H1 (cell line): ENCODE data around the gene SEMA6D. TPM values are rescaled to one million over a fixed set of nuclear protein-coding genes. Genes with fewer than 3 reads are reported as not detected.

Experiments used
- CTCF ChIA-PET: fragments of 300-600 bp; sonication (Branson Sonifier 250); formaldehyde crosslinking; loops from one replicate; lab custom pipeline; 2021; ENCODE audit not compliant: partially characterized antibody; lab: Charles Lee
- POLR2A ChIA-PET: fragments of 300-600 bp; sonication (Branson Sonifier 250); formaldehyde crosslinking; loops from one replicate; lab custom pipeline; 2021; ENCODE audit warnings: inconsistent platforms; ENCODE audit not compliant: partially characterized antibody; lab: Charles Lee
- DNase-seq, 2 experiments: peaks; one replicate each; pipeline versions ENCODE4 v3.0.0 to v3.0.0-alpha.2; 2010 to 2022; ENCODE audit warnings: low spot score in 2 of 2, low read depth in 1 of 2, mixed read lengths in 1 of 2
- FAIRE-seq: peaks from 2 replicates; lab custom pipeline; 2011; peaks lifted over from hg19 to GRCh38; lab: Jason Lieb, UNC
- H2AFZ ChIP-seq: 2 replicates; pipeline ENCODE4 v1.8.1; 2012; ENCODE audit warnings: low read length, inconsistent platforms
- H2AK5ac ChIP-seq: 2 replicates; pipeline ENCODE4 v1.6.1; 2013; ENCODE audit warnings: low read depth, low read length
- H2BK120ac ChIP-seq: replicated peaks from 2 replicates; pipeline ENCODE3; 2013; ENCODE audit warnings: low read depth, low read length, inconsistent platforms
- H2BK12ac ChIP-seq: 2 replicates; pipeline ENCODE4 v1.6.1; 2013; ENCODE audit warnings: low read depth, low read length
- H2BK15ac ChIP-seq: 2 replicates; pipeline ENCODE4 v1.6.1; 2013; ENCODE audit warnings: low read length
- H2BK20ac ChIP-seq: 2 replicates; pipeline ENCODE4 v1.6.1; 2013; ENCODE audit warnings: low read length
- H2BK5ac ChIP-seq: 2 replicates; pipeline ENCODE4 v1.6.1; 2013; ENCODE audit warnings: low read depth, low read length
- H3K14ac ChIP-seq: 2 replicates; pipeline ENCODE4 v1.6.1; 2013; ENCODE audit warnings: inconsistent platforms; ENCODE audit not compliant: insufficient read length
- H3K18ac ChIP-seq: 2 replicates; pipeline ENCODE4 v1.6.1; 2013; ENCODE audit warnings: low read length; ENCODE audit errors: extremely low read depth
- H3K23ac ChIP-seq: 2 replicates; pipeline ENCODE4 v1.6.1; 2013; ENCODE audit warnings: inconsistent platforms; ENCODE audit not compliant: insufficient read length
- H3K23me2 ChIP-seq: 2 replicates; pipeline ENCODE4 v1.6.1; 2013; ENCODE audit warnings: low read depth, low read length
- H3K27ac ChIP-seq: 2 replicates; pipeline ENCODE4 v1.6.1; 2011; ENCODE audit warnings: low read depth, low read length, inconsistent platforms
- H3K27me3 ChIP-seq, 4 experiments: replicated peaks in 1 of 4; 1 replicate in 1 of 4; 2 replicates in 3 of 4; pipeline versions ENCODE4 v1.6.1 to v1.8.1; 2011 to 2013; ENCODE audit warnings: low read length in 3 of 4, mild to moderate bottlenecking in 3 of 4, inconsistent platforms in 2 of 4, mixed read lengths in 2 of 4, moderate library complexity in 1 of 4; ENCODE audit not compliant: control insufficient read depth in 3 of 4, insufficient read depth in 3 of 4; ENCODE audit errors: extremely low read depth in 1 of 4
- H3K36me3 ChIP-seq, 4 experiments: 2 replicates each; pipeline versions ENCODE4 v1.6.1 to v1.8.1; 2011 to 2013; ENCODE audit warnings: mild to moderate bottlenecking in 4 of 4, low read length in 3 of 4, moderate library complexity in 2 of 4, control low read depth in 1 of 4, inconsistent platforms in 1 of 4; ENCODE audit not compliant: insufficient read depth in 4 of 4, control insufficient read depth in 2 of 4
- H3K4ac ChIP-seq: replicated peaks from 2 replicates; pipeline ENCODE3; 2013; ENCODE audit warnings: low read length, low read depth, mixed read lengths, inconsistent platforms; ENCODE audit not compliant: insufficient read length
- H3K4me1 ChIP-seq, 4 experiments: replicated peaks in 1 of 4; 1 replicate in 1 of 4; 2 replicates in 3 of 4; pipeline versions ENCODE4 v1.6.1 to v1.8.1; 2011 to 2013; ENCODE audit warnings: low read length in 3 of 4, inconsistent platforms in 2 of 4, mixed read lengths in 1 of 4; ENCODE audit not compliant: insufficient read depth in 4 of 4, control insufficient read depth in 3 of 4
- H3K4me2 ChIP-seq, 2 experiments: 2 replicates each; pipeline versions ENCODE4 v1.6.1 to v1.8.1; 2011 to 2013; ENCODE audit warnings: low read depth in 2 of 2, low read length in 2 of 2, control low read depth in 1 of 2, inconsistent platforms in 1 of 2, mild to moderate bottlenecking in 1 of 2; ENCODE audit not compliant: insufficient read depth in 1 of 2
- H3K4me3 ChIP-seq, 4 experiments: fragments of 200-600, 300-600 bp in 1 of 4; sonication (generic), shearing (Covaris generic), sonication (Bioruptor Twin) in 1 of 4; 2 replicates each; pipeline versions ENCODE4 v1.5.1 to v1.8.1; 2011 to 2016; ENCODE audit warnings: low read length in 4 of 4, low read depth in 3 of 4, control low read depth in 2 of 4, inconsistent platforms in 2 of 4, mild to moderate bottlenecking in 2 of 4, mixed read lengths in 1 of 4, moderate library complexity in 1 of 4; ENCODE audit not compliant: insufficient read depth in 2 of 4; ENCODE audit errors: extremely low read depth in 1 of 4
- H3K56ac ChIP-seq: replicated peaks from 2 replicates; pipeline ENCODE3; 2013; ENCODE audit warnings: low read depth, mild to moderate bottlenecking, mixed read lengths, low read length, inconsistent platforms; ENCODE audit not compliant: insufficient read length
- H3K79me1 ChIP-seq: 2 replicates; pipeline ENCODE4 v1.6.1; 2013; ENCODE audit warnings: low read depth, low read length, control low read depth
- H3K79me2 ChIP-seq, 2 experiments: 2 replicates each; pipeline versions ENCODE4 v1.6.1 to v1.8.1; 2012 to 2013; ENCODE audit warnings: low read length in 2 of 2, mild to moderate bottlenecking in 2 of 2, inconsistent platforms in 1 of 2; ENCODE audit not compliant: insufficient read depth in 2 of 2, control insufficient read depth in 1 of 2
- H3K9ac ChIP-seq, 4 experiments: replicated peaks in 1 of 4; 1 replicate in 1 of 4; 2 replicates in 3 of 4; pipeline versions ENCODE4 v1.6.1 to v1.8.1; 2011 to 2013; ENCODE audit warnings: low read depth in 3 of 4, low read length in 3 of 4, control low read depth in 2 of 4, mild to moderate bottlenecking in 2 of 4, moderate library complexity in 2 of 4, inconsistent platforms in 1 of 4; ENCODE audit errors: extremely low read depth in 1 of 4
- H3K9me3 ChIP-seq, 2 experiments: 2 replicates each; pipeline versions ENCODE4 v1.6.1 to v1.8.1; 2012 to 2013; ENCODE audit warnings: mild to moderate bottlenecking in 2 of 2, moderate library complexity in 2 of 2, control low read depth in 1 of 2, inconsistent platforms in 1 of 2, low read depth in 1 of 2, low read length in 1 of 2, mixed read lengths in 1 of 2; ENCODE audit not compliant: insufficient read depth in 2 of 2
- H4K20me1 ChIP-seq, 2 experiments: replicated peaks in 1 of 2; 2 replicates each; pipeline versions ENCODE3 to v1.8.1; 2011 to 2013; ENCODE audit warnings: inconsistent platforms in 2 of 2, low read length in 2 of 2, mild to moderate bottlenecking in 1 of 2; ENCODE audit not compliant: insufficient read depth in 2 of 2, control insufficient read depth in 1 of 2
- H4K5ac ChIP-seq: 2 replicates; pipeline ENCODE4 v1.6.1; 2013; ENCODE audit warnings: low read length, low read depth, mixed read lengths, inconsistent platforms; ENCODE audit not compliant: insufficient read length
- H4K8ac ChIP-seq: 2 replicates; pipeline ENCODE4 v1.8.0; 2013; ENCODE audit warnings: mild to moderate bottlenecking, moderate library complexity, low read length, inconsistent platforms; ENCODE audit not compliant: insufficient read depth; ENCODE audit errors: extremely low read depth
- H4K91ac ChIP-seq: replicated peaks from 2 replicates; pipeline ENCODE3; 2013; ENCODE audit warnings: low read length, mixed read lengths, inconsistent platforms; ENCODE audit not compliant: insufficient read length
- BACH1 ChIP-seq: IDR thresholded peaks from 2 replicates; pipeline ENCODE4 v1.6.1; 2012; ENCODE audit warnings: low read length, improper control_type of control experiment
- YY1 ChIP-seq: IDR thresholded peaks from 2 replicates; pipeline ENCODE4 v1.6.1; 2011; ENCODE audit warnings: low read depth, mild to moderate bottlenecking, low read length
- WGBS, 2 experiments: shearing (Covaris generic) in 1 of 2; methylation state at CpG; one replicate each; pipeline versions ENCODE4 v1.1.6 to v1.1.7; 2013 to 2015; ENCODE audit warnings: low lambda C conversion rate in 2 of 2, mixed read lengths in 2 of 2, inconsistent platforms in 1 of 2, low coverage in 1 of 2, missing lambda C conversion rate in 1 of 2; ENCODE audit not compliant: insufficient replicate concordance in 2 of 2, insufficient coverage in 1 of 2, insufficient read length in 1 of 2; ENCODE audit errors: extremely low coverage in 1 of 2, missing lambda C conversion rate in 1 of 2; 5-methylcytosine and 5-hydroxymethylcytosine counted together
- polyA plus RNA-seq, 7 experiments: library from polyadenylated mRNA; depleted of rRNA in 3 of 7; stranded (reverse) in 5 of 7; unstranded in 2 of 7; fragments of >200 nt in 5 of 7; fragments of 200-250 nt in 2 of 7; gene quantifications; 1 replicate in 5 of 7; 2 replicates in 1 of 7; 4 replicates in 1 of 7; pipeline versions ENCODE4 v1.2.1 to v1.2.3, GENCODE V29; 2011 to 2013; ENCODE audit warnings: missing spikeins in 2 of 7, mixed read lengths in 2 of 7
- total RNA-seq: library from RNA; stranded (reverse); fragmentation: NEBNext Ultra II Directional; extraction: Animal tissue kit (Norgen Biotek cat#: 25700); gene quantifications from 2 replicates; pipeline ENCODE4 v1.2.1, GENCODE V29; 2021

The SEMA6D gene
- total and polyA plus RNA-seq, 2 of the 8 experiments (the other 6 are each of a cell fraction or from before 2014, with no cell fraction given): 2.2 to 3.8 TPM

DNA sequence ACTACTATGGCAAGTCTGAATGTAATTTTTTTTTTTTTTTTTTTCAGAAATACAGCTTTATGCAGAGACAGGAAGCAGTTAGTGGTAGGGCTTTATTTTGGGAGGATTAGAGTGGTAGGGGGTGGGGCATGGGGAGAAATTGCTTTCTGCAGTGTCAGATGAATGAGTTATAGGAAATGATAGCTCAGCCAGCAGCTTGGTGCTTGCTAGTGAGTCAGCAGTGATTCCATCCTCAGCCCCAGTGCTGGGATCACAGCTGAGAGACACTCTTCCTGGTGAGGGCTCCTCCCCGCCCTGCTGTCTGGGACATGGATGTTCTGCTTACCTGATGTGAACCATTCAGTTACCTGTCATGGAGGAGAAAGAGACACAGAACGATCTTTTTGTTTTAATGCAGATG lies 39.6 kb downstream of the SEMA6D start:
- no peak for FAIRE-seq

More for the DNA sequence above, 39.6 kb downstream of the SEMA6D start:
- no peak overlapping the region for H3K27ac ChIP-seq
- H3K23me2 ChIP-seq: no peaks in the 10 kb centered on the region
- H2BK5ac ChIP-seq: no peak overlapping the region
- H4K20me1 ChIP-seq: no peaks in the 10 kb centered on the region
- H3K27me3 ChIP-seq: no peaks in the 10 kb centered on the region
- ChIA-PET POLR2A (interaction anchor here (0.6 kb wide), 1 partner anchor 1054 kb away, joined by 3 read pairs; the partner anchor contains the start of gene CEP152), CTCF (interaction anchor here (0.6 kb wide), 1 partner anchor 628 kb away, joined by 3 read pairs; no protein-coding TSS in a partner anchor)
- H2BK15ac ChIP-seq: no peak overlapping the region
- H3K9ac ChIP-seq: no peak overlapping the region
- DNase-seq: no peak
- no peak overlapping the region for H3K4me2 ChIP-seq
- no peak overlapping the region for H3K18ac ChIP-seq
- no peak overlapping the region for H2BK20ac ChIP-seq
- no peak overlapping the region for H2BK12ac ChIP-seq
- H4K8ac ChIP-seq: no peak overlapping the region
- no peak overlapping the region for H2AFZ ChIP-seq
- no peak overlapping the region for H2BK120ac ChIP-seq
- H4K91ac ChIP-seq: no peak overlapping the region
- 0 out of 8 replicates have a peak, but pooled peaks cover 0 to 5% (median 0%) of the 10 kb centered on the region in 4 experiments for H3K36me3 ChIP-seq
- H4K5ac ChIP-seq: no peak overlapping the region
- no peak overlapping the region for H3K23ac ChIP-seq
- H3K4ac ChIP-seq: no peak overlapping the region
- TF ChIP-seq BACH1: peak; percentile 77
- no peak for TF ChIP-seq YY1
- H3K14ac ChIP-seq: no peak overlapping the region
- H3K4me3 ChIP-seq: no peak overlapping the region
- H3K9me3 ChIP-seq: peaks cover 12% of the 10 kb centered on the region in 2 experiments; a peak in 3 of 4 replicates
- H3K79me1 ChIP-seq: no peaks in the 10 kb centered on the region
- H3K4me1 ChIP-seq: peaks cover 0 to 10% (median under 1%) of the 10 kb centered on the region in 4 experiments; a peak in 1 of 7 replicates
- 87% methylated on average over 2 of the region's 2 CpGs; no CpG with 5 or more reads in 1 of the 2 experiments for WGBS, 2 experiments
- no peak overlapping the region for H2AK5ac ChIP-seq
- H3K79me2 ChIP-seq: no peaks in the 10 kb centered on the region
- no peak overlapping the region for H3K56ac ChIP-seq
